Activated CD4-positive, alpha-beta T cell treated with anti-CD3 and anti-CD28 coated beads, Interleukin-2, amount 10 ng/mL, durations not matched to agents 7 days and 5 days (primary cell): ENCODE results near the gene SRP68. TPM values are rescaled to one million over a fixed set of nuclear protein-coding genes. Genes with fewer than 3 reads are reported as not detected.
"Not testable (repeated sequence)": the region's sequence is repeated elsewhere in the genome, so short reads cannot be mapped to it uniquely, and the experiment has no call there.

Experiments used
- CTCF ChIA-PET: fragments of 350-600 bp; sonication (Branson Sonifier 250); formaldehyde crosslinking; loops from one replicate; lab custom pipeline; 2021; ENCODE audit warnings: antibody characterized with exemption; lab: Charles Lee
- POLR2A ChIA-PET: fragments of 350-600 bp; sonication (Branson Sonifier 250); formaldehyde crosslinking; loops from one replicate; lab custom pipeline; 2021; ENCODE audit warnings: antibody characterized with exemption; lab: Charles Lee
- DNase-seq: peaks from one replicate; pipeline ENCODE4 v3.0.0-alpha.2; 2020
- H3K27ac Mint-ChIP-seq: one replicate; pipeline ENCODE4 v1.8.0; 2021; ENCODE audit warnings: mild to moderate bottlenecking, moderate library complexity, mixed read lengths
- H3K27me3 Mint-ChIP-seq: one replicate; pipeline ENCODE4 v1.8.0; 2021; ENCODE audit warnings: mixed read lengths
- H3K36me3 Mint-ChIP-seq: one replicate; pipeline ENCODE4 v1.8.0; 2021; ENCODE audit warnings: low read depth, mixed read lengths
- H3K4me1 Mint-ChIP-seq: one replicate; pipeline ENCODE4 v1.8.0; 2021; ENCODE audit warnings: mixed read lengths
- H3K4me3 Mint-ChIP-seq: one replicate; pipeline ENCODE4 v1.8.0; 2021; ENCODE audit warnings: mild to moderate bottlenecking, moderate library complexity, mixed read lengths
- H3K9me3 Mint-ChIP-seq: one replicate; pipeline ENCODE4 v1.8.0; 2021; ENCODE audit warnings: mixed read lengths
- total RNA-seq, 2 experiments: library from RNA; stranded (reverse); gene quantifications; one replicate each; pipeline ENCODE4 v1.2.3, GENCODE V29; 2021

SRP68 gene
- total RNA-seq, 2 experiments from 2014 or later, result 91.3 to 96.0 TPM

- DNase-seq, result no peak
- Mint-ChIP-seq H3K4me1 (peaks cover 22% of the 10 kb centered on the region), H3K4me3 (no peak overlapping the region)
Measured at GRCh38 chr17:76079956-76080767, 7.8 kb upstream of the SRP68 start.

GRCh38 chr17:76079535-76079955, 7.2 kb upstream of the SRP68 start:
- no peak for DNase-seq
- Mint-ChIP-seq H3K36me3 (peaks cover 9% of the 10 kb centered on the region), H3K27ac (no peak overlapping the region), H3K4me1 (peaks cover 26% of the 10 kb centered on the region), H3K27me3 (peaks cover 45% of the 10 kb centered on the region), H3K4me3 (no peak overlapping the region), H3K9me3 (no peaks in the 10 kb centered on the region)
- POLR2A ChIA-PET, result no interaction called here
- CTCF ChIA-PET, result interaction anchor here (1.2 to 2.1 kb wide), 3 partner anchors 10 to 200 kb away, joined by 4 to 9 read pairs (median 5); no protein-coding TSS in a partner anchor

More at GRCh38 chr17:76079956-76080767, 7.8 kb upstream of the SRP68 start:
- Mint-ChIP-seq H3K9me3 (no peaks in the 10 kb centered on the region), H3K27me3 (peaks cover 40% of the 10 kb centered on the region), H3K36me3 (peaks cover 9% of the 10 kb centered on the region), H3K27ac (no peak overlapping the region)
- ChIA-PET CTCF (interaction anchor here (1.2 to 2.1 kb wide), 2 partner anchors 9 to 153 kb away, joined by 4 to 9 read pairs; no protein-coding TSS in a partner anchor), POLR2A (no interaction called here)

- CTCF ChIA-PET, result interaction anchor here (1.2 to 2.1 kb wide), 3 partner anchors 10 to 201 kb away, joined by 4 to 9 read pairs (median 5); no protein-coding TSS in a partner anchor
- no peak within 1 kb of the TSS for H3K4me3 Mint-ChIP-seq
- DNase-seq, result no peak
- H3K27ac Mint-ChIP-seq, result no peak within 1 kb of the TSS
- peaks cover 27% of the 10 kb centered on the region for H3K4me1 Mint-ChIP-seq
- H3K9me3 Mint-ChIP-seq, result no peaks in the 10 kb centered on the region
- peaks cover 47% of the 10 kb centered on the region for H3K27me3 Mint-ChIP-seq
- H3K36me3 Mint-ChIP-seq, result peaks cover 7% of the 10 kb centered on the region
- POLR2A ChIA-PET, result interaction anchor here (0.6 kb wide), 1 partner anchor 46 kb away, joined by 4 read pairs; no protein-coding TSS in a partner anchor
Measured at GRCh38 chr17:76078860-76079534, 6.7 kb upstream of the SRP68 start, which contains the start of gene ZACN. Gene ZACN, plus strand, starts transcription at chr17:76079182. Its CDS starts 83 bp downstream, at chr17:76079265.

- not testable (repeated sequence) for DNase-seq, H3K27ac Mint-ChIP-seq, H3K9me3 Mint-ChIP-seq, H3K4me3 Mint-ChIP-seq, H3K36me3 Mint-ChIP-seq
- Mint-ChIP-seq H3K27me3 (peaks cover 51% of the 10 kb centered on the region), H3K4me1 (peaks cover 27% of the 10 kb centered on the region)
- ChIA-PET POLR2A (interaction anchor here (0.6 kb wide), 1 partner anchor 46 kb away, joined by 4 read pairs; no protein-coding TSS in a partner anchor), CTCF (interaction anchor here (1.4 to 2.1 kb wide), 2 partner anchors 11 to 201 kb away, joined by 5 to 9 read pairs; no protein-coding TSS in a partner anchor)
Measured at GRCh38 chr17:76078370-76078769, 6.1 kb upstream of the SRP68 start.

GRCh38 chr17:76077584-76078110, 5.3 kb upstream of the SRP68 start:
- Mint-ChIP-seq H3K27me3 (peaks cover 51% of the 10 kb centered on the region), H3K9me3 (no peaks in the 10 kb centered on the region), H3K4me1 (peaks cover 30% of the 10 kb centered on the region), H3K36me3 (peaks cover 7% of the 10 kb centered on the region), H3K27ac (no peak overlapping the region), H3K4me3 (no peak overlapping the region)
- POLR2A ChIA-PET, result no interaction called here
- CTCF ChIA-PET, result interaction anchor here (0.9 kb wide), 1 partner anchor 9 kb away, joined by 3 read pairs; no protein-coding TSS in a partner anchor
- DNase-seq, result no peak

- Mint-ChIP-seq H3K36me3 (peaks cover 7% of the 10 kb centered on the region), H3K4me3 (peak overlapping the region; percentile 63), H3K4me1 (peaks cover 32% of the 10 kb centered on the region), H3K9me3 (no peaks in the 10 kb centered on the region), H3K27me3 (peaks cover 51% of the 10 kb centered on the region), H3K27ac (peak overlapping the region; percentile 82)
- DNase-seq, result peak; percentile 60
- POLR2A ChIA-PET, result interaction anchor here (0.6 kb wide), 1 partner anchor 13 kb away, joined by 3 read pairs; no protein-coding TSS in a partner anchor
- CTCF ChIA-PET, result interaction anchor here (0.9 kb wide), 3 partner anchors 10 to 63 kb away, joined by 3 read pairs; no protein-coding TSS in a partner anchor
Measured at GRCh38 chr17:76076765-76077583, 4.7 kb upstream of the SRP68 start.

- peaks cover 8% of the 10 kb centered on the region for H3K36me3 Mint-ChIP-seq
- H3K27ac Mint-ChIP-seq, result no peak overlapping the region
- H3K9me3 Mint-ChIP-seq, result no peaks in the 10 kb centered on the region
- ChIA-PET POLR2A (interaction anchor here (0.6 kb wide), 1 partner anchor 13 kb away, joined by 3 read pairs; no protein-coding TSS in a partner anchor), CTCF (interaction anchor here (0.9 to 1.2 kb wide), 3 partner anchors 13 to 62 kb away, joined by 3 read pairs; no protein-coding TSS in a partner anchor)
- peaks cover 37% of the 10 kb centered on the region for H3K4me1 Mint-ChIP-seq
- H3K4me3 Mint-ChIP-seq, result peak overlapping the region; percentile 63
- DNase-seq, result no peak
- H3K27me3 Mint-ChIP-seq, result peaks cover 51% of the 10 kb centered on the region
Measured at GRCh38 chr17:76076146-76076764, 3.9 kb upstream of the SRP68 start.

- Mint-ChIP-seq H3K36me3 (peaks cover 8% of the 10 kb centered on the region), H3K4me3 (peak overlapping the region; percentile 35), H3K9me3 (no peaks in the 10 kb centered on the region), H3K27ac (peak overlapping the region; percentile 5), H3K27me3 (peaks cover 51% of the 10 kb centered on the region), H3K4me1 (peaks cover 42% of the 10 kb centered on the region)
- CTCF ChIA-PET, result interaction anchor here (0.6 to 1.3 kb wide), 4 partner anchors 12 to 315 kb away, joined by 3 to 4 read pairs (median 3); no protein-coding TSS in a partner anchor
- DNase-seq, result no peak
- POLR2A ChIA-PET, result no interaction called here
Measured at GRCh38 chr17:76075364-76076145, 3.2 kb upstream of the SRP68 start.

GRCh38 chr17:76074390-76075363, 2.4 kb upstream of the SRP68 start, which contains the start of gene GALR2:
Gene GALR2, plus strand, starts transcription at chr17:76074781. Its CDS starts 103 bp downstream, at chr17:76074884.
- Mint-ChIP-seq H3K4me1 (peaks cover 50% of the 10 kb centered on the region), H3K36me3 (peaks cover 14% of the 10 kb centered on the region)
- POLR2A ChIA-PET, result no interaction called here

More at GRCh38 chr17:76074390-76075363, 2.4 kb upstream of the SRP68 start, which contains the start of gene GALR2:
- Mint-ChIP-seq H3K27me3 (peaks cover 51% of the 10 kb centered on the region), H3K4me3 (peak within 1 kb of the TSS; percentile 35), H3K27ac (no peak within 1 kb of the TSS), H3K9me3 (no peaks in the 10 kb centered on the region)
- CTCF ChIA-PET, result interaction anchor here (0.6 to 1.3 kb wide), 4 partner anchors 17 to 314 kb away, joined by 3 read pairs; no protein-coding TSS in a partner anchor
- no peak for DNase-seq
